Measurements from ENCODE around the gene MARK4.

MARK4 gene

DNA sequence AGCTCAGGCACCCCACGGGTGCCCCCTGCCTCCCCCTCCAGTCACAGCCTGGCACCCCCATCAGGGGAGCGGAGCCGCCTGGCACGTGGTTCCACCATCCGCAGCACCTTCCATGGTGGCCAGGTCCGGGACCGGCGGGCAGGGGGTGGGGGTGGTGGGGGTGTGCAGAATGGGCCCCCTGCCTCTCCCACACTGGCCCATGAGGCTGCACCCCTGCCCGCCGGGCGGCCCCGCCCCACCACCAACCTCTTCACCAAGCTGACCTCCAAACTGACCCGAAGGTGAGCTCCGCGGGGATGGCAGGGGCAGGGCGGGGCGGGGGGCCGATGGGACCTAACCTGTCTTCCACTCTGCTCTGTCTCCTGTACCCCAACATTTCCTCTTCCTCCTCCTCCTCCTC lies 46.6 kb downstream of the MARK4 start:
- Histone ChIP-seq H3K36me3 (ENCODE audit: insufficient read depth, insufficient read length, low read length) (peaks cover 17% of the 10 kb centered on the region), H3K4me3 (ENCODE audit: insufficient read length, low read depth) (no peak overlapping the region), H3K9me3 (ENCODE audit: insufficient read depth, low read length) (no peaks in the 10 kb centered on the region), H3K9ac (ENCODE audit: insufficient read length, low read depth) (no peak overlapping the region), H3K4me1 (ENCODE audit: insufficient read depth, insufficient read length) (no peaks in the 10 kb centered on the region), H3K27me3 (ENCODE audit: insufficient read depth, insufficient read length) (no peaks in the 10 kb centered on the region)
- no peak for DNase-seq (ENCODE audit: low read depth, low spot score)
- TF ChIP-seq YY1 (IDR thresholded peaks at IDR 0.05; ENCODE audit: insufficient read depth, insufficient read length) = no peak
- TF ChIP-seq ZNF274 (IDR thresholded peaks at IDR 0.05; ENCODE audit: low read depth, low read length) = no peak
- TF ChIP-seq SUZ12 (IDR thresholded peaks at IDR 0.05; ENCODE audit: extremely low read depth, insufficient read depth, insufficient read length) = no peak

GRCh38 chr19:45298264-45298663 lies 47.2 kb downstream of the MARK4 start:
- H3K9me3 ChIP-seq (ENCODE audit: insufficient read depth, low read length) = no peaks in the 10 kb centered on the region

DNA sequence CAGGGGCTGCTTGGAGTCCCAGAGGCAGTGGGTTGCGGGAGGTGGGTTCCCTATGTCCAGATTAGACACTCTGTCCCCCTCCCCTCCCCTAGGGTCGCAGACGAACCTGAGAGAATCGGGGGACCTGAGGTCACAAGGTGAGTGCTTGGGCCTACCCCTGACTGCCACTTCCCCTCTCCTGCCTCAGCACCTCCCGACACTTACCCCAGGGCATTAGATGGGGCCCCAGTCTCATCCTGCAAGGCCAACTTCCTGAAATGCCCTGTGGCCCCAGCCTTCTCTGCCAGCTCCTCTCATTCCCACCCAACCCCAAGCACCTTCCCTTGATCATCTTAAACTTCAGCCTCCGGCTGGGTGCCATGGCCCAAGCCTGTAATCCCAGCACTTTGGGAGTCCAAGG lies 48.6 kb downstream of the MARK4 start:
- H3K4me1 ChIP-seq (ENCODE audit: insufficient read depth, insufficient read length) = no peaks in the 10 kb centered on the region
- DNase-seq (ENCODE audit: low read depth, low spot score) = no peak
- no peak overlapping the region for H3K4me3 ChIP-seq (ENCODE audit: insufficient read length, low read depth)
- peaks cover 17% of the 10 kb centered on the region for H3K36me3 ChIP-seq (ENCODE audit: insufficient read depth, insufficient read length, low read length)
- H3K27me3 ChIP-seq (ENCODE audit: insufficient read depth, insufficient read length) = no peaks in the 10 kb centered on the region
- no peaks in the 10 kb centered on the region for H3K9me3 ChIP-seq (ENCODE audit: insufficient read depth, low read length)
- TF ChIP-seq YY1 (IDR thresholded peaks at IDR 0.05; ENCODE audit: insufficient read depth, insufficient read length) (no peak), SUZ12 (IDR thresholded peaks at IDR 0.05; ENCODE audit: extremely low read depth, insufficient read depth, insufficient read length) (no peak), ZNF274 (IDR thresholded peaks at IDR 0.05; ENCODE audit: low read depth, low read length) (no peak)
- no peak overlapping the region for H3K9ac ChIP-seq (ENCODE audit: insufficient read length, low read depth)

More at GRCh38 chr19:45298264-45298663, 47.2 kb downstream of the MARK4 start:
- Histone ChIP-seq H3K36me3 (ENCODE audit: insufficient read depth, insufficient read length, low read length) (peaks cover 17% of the 10 kb centered on the region), H3K9ac (ENCODE audit: insufficient read length, low read depth) (no peak overlapping the region), H3K27me3 (ENCODE audit: insufficient read depth, insufficient read length) (no peaks in the 10 kb centered on the region), H3K4me1 (ENCODE audit: insufficient read depth, insufficient read length) (no peaks in the 10 kb centered on the region), H3K4me3 (ENCODE audit: insufficient read length, low read depth) (no peak overlapping the region)
- TF ChIP-seq YY1 (IDR thresholded peaks at IDR 0.05; ENCODE audit: insufficient read depth, insufficient read length) (no peak), SUZ12 (IDR thresholded peaks at IDR 0.05; ENCODE audit: extremely low read depth, insufficient read depth, insufficient read length) (no peak), ZNF274 (IDR thresholded peaks at IDR 0.05; ENCODE audit: low read depth, low read length) (no peak)
- no peak for DNase-seq (ENCODE audit: low read depth, low spot score)

- Histone ChIP-seq H3K36me3 (ENCODE audit: insufficient read depth, insufficient read length, low read length) (peaks cover 13% of the 10 kb centered on the region), H3K4me1 (ENCODE audit: insufficient read depth, insufficient read length) (no peaks in the 10 kb centered on the region), H3K4me3 (ENCODE audit: insufficient read length, low read depth) (no peak overlapping the region), H3K9me3 (ENCODE audit: insufficient read depth, low read length) (no peaks in the 10 kb centered on the region), H3K27me3 (ENCODE audit: insufficient read depth, insufficient read length) (no peaks in the 10 kb centered on the region), H3K9ac (ENCODE audit: insufficient read length, low read depth) (no peak overlapping the region)
- DNase-seq (ENCODE audit: low read depth, low spot score) = no peak
- TF ChIP-seq SUZ12 (IDR thresholded peaks at IDR 0.05; ENCODE audit: extremely low read depth, insufficient read depth, insufficient read length) (no peak), YY1 (IDR thresholded peaks at IDR 0.05; ENCODE audit: insufficient read depth, insufficient read length) (no peak), ZNF274 (IDR thresholded peaks at IDR 0.05; ENCODE audit: low read depth, low read length) (no peak)
Measured at GRCh38 chr19:45302416-45302815, 51.3 kb downstream of the MARK4 start.

DNA sequence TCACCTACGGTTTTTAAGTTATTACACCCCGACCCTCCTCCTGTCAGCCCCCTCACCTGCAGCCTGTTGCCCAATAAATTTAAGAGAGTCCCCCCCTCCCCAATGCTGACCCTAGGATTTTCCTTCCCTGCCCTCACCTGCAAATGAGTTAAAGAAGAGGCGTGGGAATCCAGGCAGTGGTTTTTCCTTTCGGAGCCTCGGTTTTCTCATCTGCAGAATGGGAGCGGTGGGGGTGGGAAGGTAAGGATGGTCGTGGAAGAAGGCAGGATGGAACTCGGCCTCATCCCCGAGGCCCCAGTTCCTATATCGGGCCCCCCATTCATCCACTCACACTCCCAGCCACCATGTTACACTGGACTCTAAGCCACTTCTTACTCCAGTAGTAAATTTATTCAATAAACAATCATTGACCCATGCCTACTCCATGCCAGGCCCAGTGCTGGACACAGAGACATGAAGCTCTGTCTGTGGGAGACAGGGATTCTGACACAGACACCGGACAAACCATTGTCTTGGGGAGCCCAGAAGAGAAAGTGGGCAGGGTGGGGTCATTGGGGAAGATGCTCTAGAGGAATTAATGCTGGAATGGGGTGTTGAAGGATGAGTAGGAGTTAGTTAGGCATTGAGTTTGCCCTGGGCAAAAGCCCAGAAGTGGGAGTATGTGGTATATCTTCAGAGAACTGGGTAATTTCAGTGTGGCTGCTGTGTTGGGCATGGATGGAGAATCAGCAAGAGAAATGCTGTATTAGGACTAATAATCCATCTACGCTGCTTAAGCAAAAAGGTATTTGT lies 52.4 kb downstream of the MARK4 start:
- Histone ChIP-seq H3K36me3 (ENCODE audit: insufficient read depth, insufficient read length, low read length) (peaks cover 8% of the 10 kb centered on the region), H3K4me1 (ENCODE audit: insufficient read depth, insufficient read length) (no peaks in the 10 kb centered on the region), H3K27me3 (ENCODE audit: insufficient read depth, insufficient read length) (no peaks in the 10 kb centered on the region), H3K4me3 (ENCODE audit: insufficient read length, low read depth) (no peak overlapping the region), H3K9me3 (ENCODE audit: insufficient read depth, low read length) (no peaks in the 10 kb centered on the region), H3K9ac (ENCODE audit: insufficient read length, low read depth) (no peak overlapping the region)
- DNase-seq (ENCODE audit: low read depth, low spot score) = no peak
- TF ChIP-seq YY1 (IDR thresholded peaks at IDR 0.05; ENCODE audit: insufficient read depth, insufficient read length) (no peak), SUZ12 (IDR thresholded peaks at IDR 0.05; ENCODE audit: extremely low read depth, insufficient read depth, insufficient read length) (no peak), ZNF274 (IDR thresholded peaks at IDR 0.05; ENCODE audit: low read depth, low read length) (no peak)

- TF ChIP-seq ZNF274 (IDR thresholded peaks at IDR 0.05; ENCODE audit: low read depth, low read length) (no peak), YY1 (IDR thresholded peaks at IDR 0.05; ENCODE audit: insufficient read depth, insufficient read length) (no peak), SUZ12 (IDR thresholded peaks at IDR 0.05; ENCODE audit: extremely low read depth, insufficient read depth, insufficient read length) (no peak)
- no peak for DNase-seq (ENCODE audit: low read depth, low spot score)
- peaks cover 6% of the 10 kb centered on the region for H3K36me3 ChIP-seq (ENCODE audit: insufficient read depth, insufficient read length, low read length)
- no peaks in the 10 kb centered on the region for H3K9me3 ChIP-seq (ENCODE audit: insufficient read depth, low read length)
- H3K4me1 ChIP-seq (ENCODE audit: insufficient read depth, insufficient read length) = no peaks in the 10 kb centered on the region
- H3K27me3 ChIP-seq (ENCODE audit: insufficient read depth, insufficient read length) = no peaks in the 10 kb centered on the region
- no peak overlapping the region for H3K9ac ChIP-seq (ENCODE audit: insufficient read length, low read depth)
- H3K4me3 ChIP-seq (ENCODE audit: insufficient read length, low read depth) = no peak overlapping the region
Measured at GRCh38 chr19:45304141-45304926, 53.3 kb downstream of the MARK4 start.

- TF ChIP-seq SUZ12 (IDR thresholded peaks at IDR 0.05; ENCODE audit: extremely low read depth, insufficient read depth, insufficient read length) (no peak), YY1 (IDR thresholded peaks at IDR 0.05; ENCODE audit: insufficient read depth, insufficient read length) (no peak), ZNF274 (IDR thresholded peaks at IDR 0.05; ENCODE audit: low read depth, low read length) (no peak)
- Histone ChIP-seq H3K36me3 (ENCODE audit: insufficient read depth, insufficient read length, low read length) (no peaks in the 10 kb centered on the region), H3K4me1 (ENCODE audit: insufficient read depth, insufficient read length) (no peaks in the 10 kb centered on the region), H3K9ac (ENCODE audit: insufficient read length, low read depth) (no peak overlapping the region), H3K4me3 (ENCODE audit: insufficient read length, low read depth) (no peak overlapping the region), H3K27me3 (ENCODE audit: insufficient read depth, insufficient read length) (no peaks in the 10 kb centered on the region), H3K9me3 (ENCODE audit: insufficient read depth, low read length) (no peaks in the 10 kb centered on the region)
- DNase-seq (ENCODE audit: low read depth, low spot score) = no peak
Measured at GRCh38 chr19:45305007-45305406, 53.9 kb downstream of the MARK4 start.

Measured in NT2/D1 (cell line).